CD14-positive monocyte (primary cell): Measurements from ENCODE around the gene KCNJ4. TPM values are rescaled to one million over a fixed set of nuclear protein-coding genes. Genes with fewer than 3 reads are reported as not detected.

Experiments used
- DNase-seq, 3 donors: peaks; one replicate each; pipeline ENCODE4 v3.0.0-alpha.2; 2011 to 2022
- H2AFZ ChIP-seq: 2 replicates; pipeline ENCODE4 v1.6.0; 2012; ENCODE audit warnings: mild to moderate bottlenecking, low read depth, low read length, inconsistent platforms; ENCODE audit not compliant: insufficient read depth, poor library complexity, severe bottlenecking
- H3K27ac ChIP-seq, 2 donors: 1 replicate in 1 of 2; 2 replicates in 1 of 2; pipeline ENCODE4 v1.5.1; 2012 to 2013; ENCODE audit warnings: low read length in 2 of 2, control low read depth in 1 of 2, inconsistent platforms in 1 of 2, low read depth in 1 of 2, mild to moderate bottlenecking in 1 of 2
- H3K27me3 ChIP-seq, 2 donors: one replicate each; pipeline versions ENCODE4 v1.6.0 to v1.6.1; 2011 to 2013; ENCODE audit warnings: low read length in 2 of 2; ENCODE audit not compliant: control insufficient read depth in 2 of 2, insufficient read depth in 2 of 2
- H3K36me3 ChIP-seq, 2 donors: replicated peaks in 1 of 2; 1 replicate in 1 of 2; 2 replicates in 1 of 2; pipeline versions ENCODE4 v1.5.1 to v1.6.1; 2012 to 2013; ENCODE audit warnings: low read length in 2 of 2, control low read depth in 1 of 2, inconsistent platforms in 1 of 2, mild to moderate bottlenecking in 1 of 2; ENCODE audit not compliant: insufficient read depth in 2 of 2, control insufficient read depth in 1 of 2
- H3K4me1 ChIP-seq, 2 donors: 1 replicate in 1 of 2; 2 replicates in 1 of 2; pipeline versions ENCODE4 v1.5.1 to v1.6.1; 2012 to 2013; ENCODE audit warnings: low read length in 2 of 2, control low read depth in 1 of 2, inconsistent platforms in 1 of 2, mild to moderate bottlenecking in 1 of 2, moderate library complexity in 1 of 2; ENCODE audit not compliant: insufficient read depth in 2 of 2, control insufficient read depth in 1 of 2
- H3K4me2 ChIP-seq: replicated peaks from 2 replicates; pipeline ENCODE3; 2012; ENCODE audit warnings: low read length, moderate library complexity, mild to moderate bottlenecking; ENCODE audit not compliant: poor library complexity, severe bottlenecking; ENCODE audit errors: extremely low read depth
- H3K4me3 ChIP-seq, 3 experiments: fragments of 200-600 bp in 1 of 3; sonication (generic) in 1 of 3; replicated peaks in 1 of 3; 1 replicate in 2 of 3; 2 replicates in 1 of 3; pipeline ENCODE4 v1.5.1; 2011 to 2013; ENCODE audit warnings: low read length in 3 of 3, mild to moderate bottlenecking in 3 of 3, control low read depth in 2 of 3, low read depth in 2 of 3, inconsistent platforms in 1 of 3, moderate library complexity in 1 of 3
- H3K79me2 ChIP-seq: 2 replicates; pipeline ENCODE4 v1.6.0; 2012; ENCODE audit warnings: mild to moderate bottlenecking, control low read depth, inconsistent platforms, low read length, moderate library complexity; ENCODE audit not compliant: insufficient read depth
- H3K9ac ChIP-seq: 2 replicates; pipeline ENCODE4 v1.6.0; 2017; ENCODE audit warnings: low read length, mild to moderate bottlenecking; ENCODE audit not compliant: insufficient read depth, poor library complexity, severe bottlenecking
- H3K9me3 ChIP-seq, 2 donors: replicated peaks in 1 of 2; 1 replicate in 1 of 2; 2 replicates in 1 of 2; pipeline versions ENCODE4 v1.5.1 to v1.6.1; 2012 to 2013; ENCODE audit warnings: low read length in 2 of 2, control low read depth in 1 of 2; ENCODE audit not compliant: control insufficient read depth in 1 of 2, insufficient read depth in 1 of 2
- H4K20me1 ChIP-seq: 2 replicates; pipeline ENCODE4 v1.6.0; 2012; ENCODE audit warnings: mild to moderate bottlenecking, low read length, control low read depth, moderate library complexity; ENCODE audit not compliant: insufficient read depth
- H3K27ac Mint-ChIP-seq, 7 donors: one replicate each; pipeline ENCODE4 v1.8.0; 2020; ENCODE audit warnings: mild to moderate bottlenecking in 7 of 7, mixed read lengths in 7 of 7, moderate library complexity in 6 of 7, inconsistent platforms in 2 of 7
- H3K27me3 Mint-ChIP-seq, 3 donors: one replicate each; pipeline ENCODE4 v1.8.0; 2021 to 2022; ENCODE audit warnings: low read depth in 3 of 3, mild to moderate bottlenecking in 3 of 3, mixed read lengths in 3 of 3, moderate library complexity in 3 of 3, inconsistent platforms in 1 of 3
- H3K36me3 Mint-ChIP-seq, 2 donors: one replicate each; pipeline ENCODE4 v1.8.0; 2020; ENCODE audit warnings: mixed read lengths in 2 of 2, inconsistent platforms in 1 of 2, mild to moderate bottlenecking in 1 of 2
- H3K4me1 Mint-ChIP-seq: one replicate; pipeline ENCODE4 v1.8.0; 2020; ENCODE audit warnings: mild to moderate bottlenecking, mixed read lengths
- H3K4me3 Mint-ChIP-seq, 2 donors: one replicate each; pipeline ENCODE4 v1.8.0; 2020; ENCODE audit warnings: mild to moderate bottlenecking in 2 of 2, mixed read lengths in 2 of 2, moderate library complexity in 1 of 2
- H3K9me3 Mint-ChIP-seq, 7 donors: one replicate each; pipeline ENCODE4 v1.8.0; 2020 to 2022; ENCODE audit warnings: mixed read lengths in 7 of 7, mild to moderate bottlenecking in 6 of 7, moderate library complexity in 6 of 7, inconsistent platforms in 2 of 7
- CTCF ChIP-seq: fragments of 200-600 bp; IDR thresholded peaks from one replicate; pipeline ENCODE4 v1.8.0; 2022; ENCODE audit warnings: antibody characterized with exemption, mild to moderate bottlenecking
- WGBS: methylation state at CpG from one replicate; pipeline ENCODE4 v1.1.5; 2013; ENCODE audit warnings: missing lambda C conversion rate; ENCODE audit not compliant: insufficient coverage; 5-methylcytosine and 5-hydroxymethylcytosine counted together
- intact Hi-C, 2 donors: fragments of 100-400 bp; cut with micrococcal nuclease; formaldehyde crosslinking; loops; one replicate each; pipeline versions ENCODE4 v1.15.0 to v1.15.1; 2023
- polyA plus RNA-seq, 3 donors: library from polyadenylated mRNA; depleted of rRNA in 1 of 3; unstranded in 2 of 3; stranded (reverse) in 1 of 3; fragments of 300-500 nt in 2 of 3; fragments of >200 nt in 1 of 3; fragmentation: Illumina TruSeq in 2 of 3; gene quantifications; 1 replicate in 2 of 3; 2 replicates in 1 of 3; pipeline ENCODE4 v1.2.3, GENCODE V29; 2012 to 2021

Gene KCNJ4
- polyA plus RNA-seq, 3 donors, result not detected

GRCh38 chr22:38449776-38450175 lies 5.2 kb downstream of the KCNJ4 start:
- H3K27me3 Mint-ChIP-seq, result peaks cover 49 to 68% (median 62%) of the 10 kb centered on the region in 3 donors
- H3K9me3 Mint-ChIP-seq, result peaks cover 0 to 6% (median 4%) of the 10 kb centered on the region in 7 donors
- Histone ChIP-seq H3K27ac (no peak overlapping the region), H3K27me3 (peaks cover 19 to 57% of the 10 kb centered on the region in 2 donors), H4K20me1 (peaks cover 6% of the 10 kb centered on the region), H3K4me2 (no peak overlapping the region), H3K9me3 (peaks cover 0 to 15% of the 10 kb centered on the region in 2 donors), H3K36me3 (no peaks in the 10 kb centered on the region), H3K4me3 (no peak overlapping the region), H3K9ac (no peak overlapping the region), H3K79me2 (no peaks in the 10 kb centered on the region), H3K4me1 (peaks cover 0 to 3% of the 10 kb centered on the region in 2 donors), H2AFZ (no peak overlapping the region)
- peaks cover 7% of the 10 kb centered on the region for H3K4me1 Mint-ChIP-seq
- DNase-seq, result no peak
- H3K27ac Mint-ChIP-seq, result peak overlapping the region in 1 of 7 donors; percentile 16
- 72% methylated on average over 13 of the region's 18 CpGs for WGBS
- H3K36me3 Mint-ChIP-seq, result peaks cover 2 to 4% of the 10 kb centered on the region in 2 donors
- intact Hi-C loops, result no loop called here
- H3K4me3 Mint-ChIP-seq, result peak overlapping the region in 1 of 2 donors; percentile 55
- TF ChIP-seq CTCF, result no peak

GRCh38 chr22:38448945-38449745 lies 5.9 kb downstream of the KCNJ4 start:
- Mint-ChIP-seq H3K4me1 (peaks cover 2% of the 10 kb centered on the region), H3K9me3 (peaks cover 0 to 2% (median 0%) of the 10 kb centered on the region in 7 donors), H3K4me3 (peak overlapping the region in 1 of 2 donors; percentile 53), H3K36me3 (no peaks in the 10 kb centered on the region), H3K27ac (no peak overlapping the region), H3K27me3 (peaks cover 48 to 64% (median 61%) of the 10 kb centered on the region in 3 donors)
- Histone ChIP-seq H3K9ac (no peak overlapping the region), H3K4me2 (no peak overlapping the region), H3K27me3 (peaks cover 15 to 52% of the 10 kb centered on the region in 2 donors), H3K9me3 (peaks cover 0 to 11% of the 10 kb centered on the region in 2 donors), H3K36me3 (no peaks in the 10 kb centered on the region), H4K20me1 (peaks cover 3% of the 10 kb centered on the region), H3K27ac (no peak overlapping the region), H3K79me2 (no peaks in the 10 kb centered on the region), H3K4me1 (no peaks in the 10 kb centered on the region), H3K4me3 (no peak overlapping the region), H2AFZ (no peak overlapping the region)
- TF ChIP-seq CTCF, result no peak
- intact Hi-C loops, result no loop called here
- no peak for DNase-seq
- 91% methylated on average over 10 of the region's 14 CpGs for WGBS
